Measurements from ENCODE around the gene CCR9. TPM values are rescaled to one million over a fixed set of nuclear protein-coding genes. Genes with fewer than 3 reads are reported as not detected.

The CCR9 gene
- total RNA-seq, 2 experiments from 2014 or later = 19.4 to 21.6 TPM

DNA sequence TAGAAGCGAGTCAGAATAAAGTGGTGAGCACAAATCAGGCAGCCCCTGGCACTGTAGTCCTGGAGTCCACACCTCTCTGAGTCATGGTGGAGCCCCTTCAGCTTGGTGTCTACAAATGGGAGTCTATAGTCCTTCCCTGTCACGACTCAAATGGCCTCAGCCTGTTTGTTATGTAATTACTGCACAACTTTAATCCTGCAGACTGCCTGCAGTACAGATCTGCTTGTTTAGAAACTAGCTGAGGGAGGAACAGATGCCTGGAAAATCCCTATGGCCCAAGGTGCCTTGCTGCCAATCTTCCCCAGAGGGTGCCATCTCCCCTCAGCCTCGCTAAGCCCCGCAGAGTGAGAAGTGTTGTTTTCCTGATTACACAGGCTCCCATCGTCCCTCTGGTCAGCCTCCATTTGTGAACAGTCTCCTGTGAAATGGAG is 53.0 kb downstream of the CCR9 start:
- DNase-seq (no peak), ATAC-seq (ENCODE audit: low read depth) (no peak)
- peaks cover 49% of the 10 kb centered on the region for H3K4me1 Mint-ChIP-seq
- no peaks in the 10 kb centered on the region for H3K27me3 Mint-ChIP-seq
- H3K36me3 Mint-ChIP-seq = peaks cover 54% of the 10 kb centered on the region
- POLR2A ChIA-PET = interaction anchor here (0.9 to 1.7 kb wide), 8 partner anchors 11 to 137 kb away, joined by 3 to 14 read pairs (median 4); partner anchors contain the start of gene FYCO1
- H3K9me3 Mint-ChIP-seq = no peaks in the 10 kb centered on the region
- peak overlapping the region; percentile 63 for H3K27ac Mint-ChIP-seq
- no peak overlapping the region for H3K4me3 Mint-ChIP-seq

- no peak overlapping the region for H3K27ac Mint-ChIP-seq
Observed at GRCh38 chr3:45940004-45940780, 53.8 kb downstream of the CCR9 start.

DNA sequence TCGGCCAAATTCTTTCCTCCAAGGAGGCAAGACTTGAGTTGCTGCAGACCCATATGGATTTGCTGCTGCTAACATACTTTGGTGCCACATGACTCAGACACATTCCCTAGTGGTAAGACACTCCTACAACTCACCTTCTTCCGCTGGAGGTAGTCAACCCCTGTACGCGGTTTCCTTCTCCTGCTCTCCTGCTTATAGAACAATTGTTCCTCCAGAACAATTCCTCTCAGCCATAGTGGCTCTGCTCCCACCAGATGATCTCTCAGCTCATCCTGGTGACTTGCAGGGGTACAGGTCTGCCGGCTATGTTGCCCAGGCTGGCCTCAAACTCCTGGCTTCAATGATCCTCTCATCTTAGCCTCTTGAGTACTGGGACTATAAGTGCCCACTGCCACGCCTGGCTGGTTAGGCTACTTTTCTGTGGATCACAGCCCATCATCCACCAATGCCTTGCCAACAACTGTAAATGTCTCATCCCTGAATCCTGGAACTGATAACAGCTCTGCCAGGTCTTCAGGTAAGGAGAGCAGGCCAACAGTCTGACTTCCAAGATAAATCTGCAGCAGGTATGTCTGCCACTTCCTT is 54.5 kb downstream of the CCR9 start:
- Mint-ChIP-seq H3K36me3 (peaks cover 52% of the 10 kb centered on the region), H3K4me1 (peaks cover 62% of the 10 kb centered on the region), H3K9me3 (no peaks in the 10 kb centered on the region), H3K27ac (peak overlapping the region; percentile 12), H3K27me3 (no peaks in the 10 kb centered on the region), H3K4me3 (no peak overlapping the region)
- ATAC-seq (ENCODE audit: low read depth) (no peak), DNase-seq (no peak)
- POLR2A ChIA-PET = interaction anchor here (0.7 to 1.8 kb wide), 3 partner anchors 10 to 137 kb away, joined by 3 to 4 read pairs (median 3); no protein-coding TSS in a partner anchor

More at GRCh38 chr3:45940004-45940780, 53.8 kb downstream of the CCR9 start:
- ATAC-seq (ENCODE audit: low read depth) (no peak), DNase-seq (no peak)
- Mint-ChIP-seq H3K4me1 (peaks cover 57% of the 10 kb centered on the region), H3K27me3 (no peaks in the 10 kb centered on the region), H3K9me3 (no peaks in the 10 kb centered on the region), H3K36me3 (peaks cover 51% of the 10 kb centered on the region), H3K4me3 (no peak overlapping the region)
- POLR2A ChIA-PET = interaction anchor here (0.7 to 1.8 kb wide), 3 partner anchors 10 to 137 kb away, joined by 3 to 11 read pairs (median 4); partner anchors contain the start of gene FYCO1

GRCh38 chr3:45942051-45942825 is 55.9 kb downstream of the CCR9 start:
- Mint-ChIP-seq H3K27ac (peak overlapping the region; percentile 59), H3K36me3 (peaks cover 59% of the 10 kb centered on the region), H3K9me3 (no peaks in the 10 kb centered on the region), H3K27me3 (no peaks in the 10 kb centered on the region), H3K4me3 (peak overlapping the region; percentile 70), H3K4me1 (peaks cover 74% of the 10 kb centered on the region)
- POLR2A ChIA-PET = interaction anchor here (0.8 to 1.6 kb wide), 11 partner anchors 18 to 138 kb away, joined by 3 to 12 read pairs (median 4); no protein-coding TSS in a partner anchor
- DNase-seq (no peak), ATAC-seq (ENCODE audit: low read depth) (no peak)

DNA sequence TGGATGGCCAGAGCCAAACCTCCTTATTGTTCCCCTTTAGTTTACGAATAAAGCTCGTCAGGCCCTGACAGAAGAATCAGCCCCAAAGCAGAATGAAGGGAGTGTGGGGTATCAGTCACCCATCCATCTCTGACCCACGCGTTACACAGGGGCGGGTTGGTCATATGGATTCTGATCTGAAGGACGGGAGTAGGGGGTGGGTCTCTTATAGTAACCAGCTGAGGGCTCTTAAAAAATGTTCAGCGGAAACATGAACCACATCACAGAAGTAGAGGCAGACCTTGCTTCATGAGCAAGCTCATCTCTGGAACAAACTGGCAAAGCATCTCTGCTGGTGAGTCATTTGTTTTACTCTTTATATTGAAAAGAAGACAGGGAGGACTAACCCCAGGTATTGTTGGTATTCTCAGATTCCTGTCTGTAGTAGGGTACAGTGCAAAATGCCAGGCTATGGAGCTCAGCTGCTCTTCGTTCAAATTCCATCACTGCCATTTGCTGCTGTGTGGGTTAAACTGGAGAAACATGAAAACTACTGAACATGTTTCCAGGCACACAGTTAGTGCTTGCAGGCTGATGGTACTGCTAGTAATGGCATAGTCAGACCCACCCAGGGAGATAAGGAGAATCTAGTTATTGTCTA is 57.0 kb downstream of the CCR9 start, which contains the start of gene CXCR6:
TSS of gene CXCR6 (plus strand) at position 258 of the 640 bp plus-strand sequence. CDS start 3,018 bp downstream, outside the sequence.
- POLR2A ChIA-PET = interaction anchor here (0.6 to 1.6 kb wide), 17 partner anchors 14 to 263 kb away, joined by 3 to 12 read pairs (median 3); no protein-coding TSS in a partner anchor
- no peaks in the 10 kb centered on the region for H3K27me3 Mint-ChIP-seq
- H3K9me3 Mint-ChIP-seq = no peaks in the 10 kb centered on the region
- ATAC-seq (ENCODE audit: low read depth) (peak; percentile 85), DNase-seq (no peak)
- peak within 1 kb of the TSS; percentile 79 for H3K27ac Mint-ChIP-seq
- H3K4me3 Mint-ChIP-seq = peak within 1 kb of the TSS; percentile 70
- H3K4me1 Mint-ChIP-seq = peaks cover 80% of the 10 kb centered on the region
- peaks cover 66% of the 10 kb centered on the region for H3K36me3 Mint-ChIP-seq

DNA sequence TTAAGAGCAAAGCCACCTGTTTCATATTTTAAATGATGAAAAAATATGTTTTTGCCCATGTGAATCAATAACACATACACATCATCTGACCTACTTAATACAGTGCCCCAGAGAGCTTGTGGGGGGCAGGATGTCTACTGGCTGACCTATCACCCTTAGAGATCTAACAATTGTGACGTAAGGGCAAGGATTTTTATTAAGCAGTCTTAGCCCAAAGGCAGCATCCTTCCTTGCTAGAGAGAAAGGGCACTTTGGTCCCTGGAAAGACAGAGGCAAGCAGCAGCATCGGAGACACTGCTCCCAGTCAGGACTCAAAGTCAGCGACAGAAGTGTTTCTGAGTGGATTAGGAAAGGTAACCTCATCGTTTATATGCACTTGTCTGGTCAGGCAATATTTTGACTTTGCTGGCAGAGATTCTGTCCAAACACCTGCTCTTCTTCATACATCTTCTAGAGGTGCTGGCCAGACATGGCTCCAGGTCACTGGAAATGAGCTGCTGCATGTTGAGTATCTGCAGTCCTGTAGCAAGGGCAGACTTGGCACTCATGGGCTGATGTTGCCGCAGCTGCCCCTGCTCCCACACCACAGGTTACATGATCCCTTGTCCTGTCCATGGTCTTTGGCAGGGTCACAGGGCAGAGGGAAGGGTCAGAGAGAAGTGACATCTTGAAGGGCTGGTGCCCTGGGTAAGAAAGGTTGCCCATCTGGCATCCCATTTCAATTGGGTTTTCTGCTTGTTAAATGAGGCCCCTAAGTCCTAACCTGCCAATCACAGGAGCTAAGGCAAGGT is 58.7 kb downstream of the CCR9 start:
- Mint-ChIP-seq H3K27me3 (no peaks in the 10 kb centered on the region), H3K27ac (peak overlapping the region; percentile 81), H3K4me3 (peak overlapping the region; percentile 76), H3K4me1 (peaks cover 83% of the 10 kb centered on the region), H3K36me3 (peaks cover 73% of the 10 kb centered on the region), H3K9me3 (no peaks in the 10 kb centered on the region)
- ATAC-seq (ENCODE audit: low read depth) = no peak
- POLR2A ChIA-PET = no interaction called here
- no peak for DNase-seq

DNA sequence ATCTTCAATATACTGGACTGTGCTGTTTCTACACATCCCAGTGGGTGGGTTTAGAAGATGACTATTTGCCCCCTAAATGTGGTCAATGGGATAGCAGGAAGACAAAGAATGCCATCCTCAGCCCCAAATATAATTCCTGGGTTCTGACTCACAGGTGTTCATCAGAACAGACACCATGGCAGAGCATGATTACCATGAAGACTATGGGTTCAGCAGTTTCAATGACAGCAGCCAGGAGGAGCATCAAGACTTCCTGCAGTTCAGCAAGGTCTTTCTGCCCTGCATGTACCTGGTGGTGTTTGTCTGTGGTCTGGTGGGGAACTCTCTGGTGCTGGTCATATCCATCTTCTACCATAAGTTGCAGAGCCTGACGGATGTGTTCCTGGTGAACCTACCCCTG is 60.0 kb downstream of the CCR9 start:
- Mint-ChIP-seq H3K9me3 (no peaks in the 10 kb centered on the region), H3K27me3 (no peaks in the 10 kb centered on the region), H3K4me1 (peaks cover 88% of the 10 kb centered on the region), H3K27ac (peak overlapping the region; percentile 77), H3K36me3 (peaks cover 63% of the 10 kb centered on the region), H3K4me3 (peak overlapping the region; percentile 76)
- POLR2A ChIA-PET = interaction anchor here (1.1 kb wide), 1 partner anchor 34 kb away, joined by 4 read pairs; no protein-coding TSS in a partner anchor
- DNase-seq = no peak
- ATAC-seq (ENCODE audit: low read depth) = no peak

DNA sequence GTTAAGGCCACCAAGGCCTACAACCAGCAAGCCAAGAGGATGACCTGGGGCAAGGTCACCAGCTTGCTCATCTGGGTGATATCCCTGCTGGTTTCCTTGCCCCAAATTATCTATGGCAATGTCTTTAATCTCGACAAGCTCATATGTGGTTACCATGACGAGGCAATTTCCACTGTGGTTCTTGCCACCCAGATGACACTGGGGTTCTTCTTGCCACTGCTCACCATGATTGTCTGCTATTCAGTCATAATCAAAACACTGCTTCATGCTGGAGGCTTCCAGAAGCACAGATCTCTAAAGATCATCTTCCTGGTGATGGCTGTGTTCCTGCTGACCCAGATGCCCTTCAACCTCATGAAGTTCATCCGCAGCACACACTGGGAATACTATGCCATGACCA is 60.5 kb downstream of the CCR9 start:
- no peaks in the 10 kb centered on the region for H3K9me3 Mint-ChIP-seq
- peaks cover 92% of the 10 kb centered on the region for H3K4me1 Mint-ChIP-seq
- peak overlapping the region; percentile 77 for H3K27ac Mint-ChIP-seq
- peaks cover 66% of the 10 kb centered on the region for H3K36me3 Mint-ChIP-seq
- POLR2A ChIA-PET = interaction anchor here (0.6 to 1.3 kb wide), 5 partner anchors 15 to 263 kb away, joined by 3 to 4 read pairs (median 3); no protein-coding TSS in a partner anchor
- DNase-seq = no peak
- peak overlapping the region; percentile 76 for H3K4me3 Mint-ChIP-seq
- ATAC-seq (ENCODE audit: low read depth) = no peak
- H3K27me3 Mint-ChIP-seq = no peaks in the 10 kb centered on the region

- peak overlapping the region; percentile 77 for H3K27ac Mint-ChIP-seq
- no peaks in the 10 kb centered on the region for H3K9me3 Mint-ChIP-seq
- POLR2A ChIA-PET = interaction anchor here (0.6 to 1.3 kb wide), 5 partner anchors 15 to 262 kb away, joined by 3 to 4 read pairs (median 3); no protein-coding TSS in a partner anchor
- DNase-seq = no peak
- peaks cover 66% of the 10 kb centered on the region for H3K36me3 Mint-ChIP-seq
- H3K4me3 Mint-ChIP-seq = peak overlapping the region; percentile 4
- H3K27me3 Mint-ChIP-seq = no peaks in the 10 kb centered on the region
- peaks cover 92% of the 10 kb centered on the region for H3K4me1 Mint-ChIP-seq
- no peak for ATAC-seq (ENCODE audit: low read depth)
Observed at GRCh38 chr3:45947361-45947760, 61.0 kb downstream of the CCR9 start.

DNA sequence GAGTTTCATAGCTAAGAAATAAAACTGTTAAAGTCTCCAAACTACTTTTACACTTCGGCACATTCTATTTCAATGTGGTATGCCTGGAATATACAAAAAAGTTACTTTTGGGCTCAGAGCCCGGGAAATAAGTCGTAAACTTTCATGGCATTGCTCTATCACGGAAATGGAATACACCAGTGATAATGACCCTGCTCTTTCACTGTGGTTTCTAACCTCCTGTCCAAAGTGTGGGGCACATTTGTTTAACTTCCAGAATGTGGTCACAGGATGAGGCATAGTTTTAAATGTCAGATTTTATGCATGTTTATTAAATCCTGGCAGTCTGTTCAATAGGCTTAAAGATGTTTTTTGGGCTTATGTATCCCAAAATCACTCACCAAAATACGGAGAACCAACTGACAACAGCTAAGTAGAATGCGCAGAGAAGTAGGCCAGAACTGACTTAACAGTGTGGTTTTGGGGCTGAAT is 62.0 kb downstream of the CCR9 start:
- H3K27ac Mint-ChIP-seq = peak overlapping the region; percentile 94
- no peak for ATAC-seq (ENCODE audit: low read depth)
- no peaks in the 10 kb centered on the region for H3K9me3 Mint-ChIP-seq
- POLR2A ChIA-PET = interaction anchor here (3.9 kb wide), 1 partner anchor 45 kb away, joined by 34 read pairs; no protein-coding TSS in a partner anchor
- no peaks in the 10 kb centered on the region for H3K27me3 Mint-ChIP-seq
- peaks cover 73% of the 10 kb centered on the region for H3K36me3 Mint-ChIP-seq
- H3K4me3 Mint-ChIP-seq = peak overlapping the region; percentile 16
- no peak for DNase-seq
- H3K4me1 Mint-ChIP-seq = peaks cover 90% of the 10 kb centered on the region

GRCh38 chr3:45948881-45949280 is 62.5 kb downstream of the CCR9 start:
- Mint-ChIP-seq H3K4me3 (peak overlapping the region; percentile 16), H3K4me1 (peaks cover 90% of the 10 kb centered on the region), H3K27me3 (no peaks in the 10 kb centered on the region), H3K36me3 (peaks cover 78% of the 10 kb centered on the region), H3K27ac (peak overlapping the region; percentile 94), H3K9me3 (no peaks in the 10 kb centered on the region)
- POLR2A ChIA-PET = interaction anchor here (3.9 kb wide), 1 partner anchor 45 kb away, joined by 34 read pairs; no protein-coding TSS in a partner anchor
- ATAC-seq (ENCODE audit: low read depth) (no peak), DNase-seq (no peak)
